ENCODE data around the gene AP3S2. TPM values are rescaled to one million over a fixed set of nuclear protein-coding genes. Genes with fewer than 3 reads are reported as not detected.
"Not testable (repeated sequence)": the region's sequence is repeated elsewhere in the genome, so short reads cannot be mapped to it uniquely, and the experiment has no call there.

The AP3S2 gene
- total RNA-seq, 4 donors from 2014 or later: 20.9 to 90.0 (median 72.6) TPM

DNA sequence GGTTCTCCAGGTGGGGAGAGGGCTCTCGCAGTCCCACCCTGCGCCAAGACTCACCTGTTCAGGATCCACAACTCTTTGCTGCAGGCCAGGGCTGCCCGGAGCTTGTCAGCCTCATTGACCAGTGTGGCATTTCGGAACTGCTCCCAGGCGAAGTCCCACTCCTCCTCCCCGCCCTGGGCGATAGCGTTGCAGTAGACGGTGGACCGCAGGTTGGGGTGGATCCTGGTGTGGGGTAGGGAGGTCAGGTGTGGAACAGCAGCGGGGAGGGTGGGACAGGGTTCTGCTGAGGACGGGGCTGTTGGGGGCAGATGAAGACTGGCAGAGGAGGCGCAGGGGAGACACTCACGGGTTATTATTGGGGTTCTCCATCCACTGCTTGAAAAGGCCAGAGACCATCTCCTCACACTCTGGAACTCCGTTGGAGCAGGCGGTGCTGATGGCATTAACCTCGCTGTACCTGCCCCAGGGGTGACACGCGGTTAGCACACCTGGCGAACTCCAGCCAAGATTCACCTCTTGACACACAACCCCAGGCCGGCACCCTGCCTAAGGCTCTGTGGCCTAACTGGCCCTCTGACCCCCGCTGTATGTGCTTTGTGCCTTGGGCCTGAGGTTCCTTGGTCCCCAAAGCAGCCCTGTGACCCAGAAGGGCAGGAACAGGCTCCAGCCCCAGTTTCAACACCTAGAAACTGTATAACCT is 101.5 kb downstream of the AP3S2 start:
- Histone ChIP-seq H3K9me3 (peaks cover 0 to 3% of the 10 kb centered on the region in 2 donors), H3K27ac (no peak overlapping the region), H3K36me3 (peaks cover 0 to 3% (median 0%) of the 10 kb centered on the region in 4 donors), H3K4me3 (no peak overlapping the region), H3K27me3 (no peaks in the 10 kb centered on the region), H3K4me1 (peaks cover 0 to 10% (median 4%) of the 10 kb centered on the region in 4 donors)
- 92 to 97% methylated on average over 6 to 15 of the region's 22 CpGs for WGBS, 2 donors (ENCODE audit: low coverage in 1 of 2)
- in situ Hi-C loops (cut with MboI; ENCODE audit: low pct_ligation_motif_present in 1 of 4, low pct_unique_long_range_greater_than_20kb in 1 of 4, low sequenced_read_pairs in 3 of 4) (no loop called here), intact Hi-C loops (cut with DNase I; ENCODE audit: low total_unique reads) (no loop called here)
- no peak for TF ChIP-seq POLR2AphosphoS5 (IDR thresholded peaks at IDR 0.05)
- TF ChIP-seq EP300 (IDR thresholded peaks at IDR 0.05; ENCODE audit: low read depth): no peak
- TF ChIP-seq, protein P1, sequence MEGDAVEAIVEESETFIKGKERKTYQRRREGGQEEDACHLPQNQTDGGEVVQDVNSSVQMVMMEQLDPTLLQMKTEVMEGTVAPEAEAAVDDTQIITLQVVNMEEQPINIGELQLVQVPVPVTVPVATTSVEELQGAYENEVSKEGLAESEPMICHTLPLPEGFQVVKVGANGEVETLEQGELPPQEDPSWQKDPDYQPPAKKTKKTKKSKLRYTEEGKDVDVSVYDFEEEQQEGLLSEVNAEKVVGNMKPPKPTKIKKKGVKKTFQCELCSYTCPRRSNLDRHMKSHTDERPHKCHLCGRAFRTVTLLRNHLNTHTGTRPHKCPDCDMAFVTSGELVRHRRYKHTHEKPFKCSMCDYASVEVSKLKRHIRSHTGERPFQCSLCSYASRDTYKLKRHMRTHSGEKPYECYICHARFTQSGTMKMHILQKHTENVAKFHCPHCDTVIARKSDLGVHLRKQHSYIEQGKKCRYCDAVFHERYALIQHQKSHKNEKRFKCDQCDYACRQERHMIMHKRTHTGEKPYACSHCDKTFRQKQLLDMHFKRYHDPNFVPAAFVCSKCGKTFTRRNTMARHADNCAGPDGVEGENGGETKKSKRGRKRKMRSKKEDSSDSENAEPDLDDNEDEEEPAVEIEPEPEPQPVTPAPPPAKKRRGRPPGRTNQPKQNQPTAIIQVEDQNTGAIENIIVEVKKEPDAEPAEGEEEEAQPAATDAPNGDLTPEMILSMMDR (IDR thresholded peaks at IDR 0.05): no peak
- TF ChIP-seq POLR2A (IDR thresholded peaks at IDR 0.05): no peak
- DNase-seq: no peak

DNA sequence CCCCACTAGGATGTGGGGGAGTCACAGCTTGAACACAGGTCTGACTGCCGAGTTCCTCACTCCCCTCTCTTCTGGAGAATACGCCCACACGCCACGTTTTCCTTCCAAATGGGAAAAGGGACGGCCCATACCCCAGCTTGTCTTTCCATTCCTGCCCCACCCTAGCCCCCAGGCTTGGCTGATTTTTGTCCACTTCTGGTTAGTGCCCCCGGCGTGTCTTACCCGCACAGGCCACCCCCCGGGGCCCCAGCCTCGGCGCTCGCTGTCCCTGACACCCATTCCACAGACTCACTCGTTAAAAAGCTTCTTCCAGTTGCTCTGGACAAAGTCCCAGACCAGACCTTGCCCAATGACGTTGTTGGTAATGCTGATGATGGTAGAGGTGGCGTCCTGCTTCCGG is 103.1 kb downstream of the AP3S2 start:
- intact Hi-C loops (cut with DNase I; ENCODE audit: low total_unique reads): no loop called here
- H3K36me3 ChIP-seq: peaks cover 0 to 3% (median 0%) of the 10 kb centered on the region in 4 donors
- H3K9me3 ChIP-seq: peaks cover 0 to 3% of the 10 kb centered on the region in 2 donors
- in situ Hi-C loops (cut with MboI; ENCODE audit: low pct_ligation_motif_present in 1 of 4, low pct_unique_long_range_greater_than_20kb in 1 of 4, low sequenced_read_pairs in 3 of 4): no loop called here
- WGBS, 2 donors (ENCODE audit: low coverage in 1 of 2): 92% methylated on average over 16 of the region's 16 CpGs; no CpG with 5 or more reads in 1 of the 2 donors
- peaks cover 0 to 20% (median 7%) of the 10 kb centered on the region in 4 donors for H3K4me1 ChIP-seq
- no peak for TF ChIP-seq EP300 (IDR thresholded peaks at IDR 0.05; ENCODE audit: low read depth)
- TF ChIP-seq POLR2A (IDR thresholded peaks at IDR 0.05): no peak
- TF ChIP-seq POLR2AphosphoS5 (IDR thresholded peaks at IDR 0.05): no peak
- TF ChIP-seq, protein P1 (IDR thresholded peaks at IDR 0.05): no peak
- H3K27me3 ChIP-seq: no peaks in the 10 kb centered on the region
- DNase-seq: no peak
- H3K27ac ChIP-seq: no peak overlapping the region
- no peak overlapping the region for H3K4me3 ChIP-seq

GRCh38 chr15:89790206-89790605 is 103.6 kb downstream of the AP3S2 start:
- Histone ChIP-seq H3K4me3 (no peak overlapping the region), H3K27ac (no peak overlapping the region), H3K36me3 (peaks cover 0 to 3% (median 0%) of the 10 kb centered on the region in 4 donors), H3K27me3 (no peaks in the 10 kb centered on the region), H3K9me3 (peaks cover 0 to 3% of the 10 kb centered on the region in 2 donors), H3K4me1 (peaks cover 2 to 23% (median 8%) of the 10 kb centered on the region in 4 donors)
- 87 to 94% methylated on average over 5 to 10 of the region's 10 CpGs for WGBS, 2 donors (ENCODE audit: low coverage in 1 of 2)
- no peak for DNase-seq
- TF ChIP-seq EP300 (IDR thresholded peaks at IDR 0.05; ENCODE audit: low read depth) (no peak), POLR2AphosphoS5 (IDR thresholded peaks at IDR 0.05) (no peak), POLR2A (IDR thresholded peaks at IDR 0.05) (no peak)
- TF ChIP-seq, protein P1 (IDR thresholded peaks at IDR 0.05): no peak
- in situ Hi-C loops (cut with MboI; ENCODE audit: low pct_ligation_motif_present in 1 of 4, low pct_unique_long_range_greater_than_20kb in 1 of 4, low sequenced_read_pairs in 3 of 4) (no loop called here), intact Hi-C loops (cut with DNase I; ENCODE audit: low total_unique reads) (no loop called here)

DNA sequence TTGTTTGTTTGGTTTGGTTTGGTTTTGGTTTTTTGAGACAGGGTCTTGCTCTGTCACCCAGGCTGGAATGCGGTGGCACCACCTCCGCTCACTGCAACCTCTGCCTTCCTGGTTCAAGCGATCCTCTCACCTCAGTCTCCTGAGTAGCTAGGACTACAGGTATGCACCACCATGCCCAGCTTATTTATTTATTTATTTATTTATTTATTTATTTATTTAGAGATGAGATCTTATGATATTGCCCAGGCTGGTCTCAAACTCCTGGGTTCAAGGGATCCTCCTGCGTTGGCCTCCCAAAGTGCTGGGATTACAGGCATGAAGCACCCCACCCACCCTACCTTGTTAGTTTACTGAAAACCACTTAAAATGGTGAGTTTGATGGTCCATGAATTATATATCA is 105.2 kb downstream of the AP3S2 start:
- H3K36me3 ChIP-seq; H3K9me3 ChIP-seq; H3K4me3 ChIP-seq; H3K27ac ChIP-seq; in situ Hi-C loops (cut with MboI; ENCODE audit: low pct_ligation_motif_present in 1 of 4, low pct_unique_long_range_greater_than_20kb in 1 of 4, low sequenced_read_pairs in 3 of 4); H3K27me3 ChIP-seq; DNase-seq; intact Hi-C loops (cut with DNase I; ENCODE audit: low total_unique reads): not testable (repeated sequence)
- 94 to 98% methylated on average over 3 to 4 of the region's 4 CpGs for WGBS, 2 donors (ENCODE audit: low coverage in 1 of 2)
- H3K4me1 ChIP-seq: peaks cover 12 to 31% (median 21%) of the 10 kb centered on the region in 4 donors

Data from transverse colon (tissue), 4 donors.